Dermis blood vessel endothelial cell (primary cell): Measurements from ENCODE around the gene OR10C1. TPM values are rescaled to one million over a fixed set of nuclear protein-coding genes. Genes with fewer than 3 reads are reported as not detected.

ENCODE experiments used
- DNase-seq: peaks from one replicate; pipeline ENCODE4 v3.0.0; 2010
- total RNA-seq: library from RNA; depleted of rRNA; stranded (reverse); fragments of >200 nt; gene quantifications from 2 replicates; pipeline ENCODE4 v1.2.3, GENCODE V29; 2014

The OR10C1 gene
- total RNA-seq, 1 donor from 2014 or later: not detected

GRCh38 chr6:29478740-29479139 is 39.6 kb downstream of the OR10C1 start:
- DNase-seq: no peak

DNA sequence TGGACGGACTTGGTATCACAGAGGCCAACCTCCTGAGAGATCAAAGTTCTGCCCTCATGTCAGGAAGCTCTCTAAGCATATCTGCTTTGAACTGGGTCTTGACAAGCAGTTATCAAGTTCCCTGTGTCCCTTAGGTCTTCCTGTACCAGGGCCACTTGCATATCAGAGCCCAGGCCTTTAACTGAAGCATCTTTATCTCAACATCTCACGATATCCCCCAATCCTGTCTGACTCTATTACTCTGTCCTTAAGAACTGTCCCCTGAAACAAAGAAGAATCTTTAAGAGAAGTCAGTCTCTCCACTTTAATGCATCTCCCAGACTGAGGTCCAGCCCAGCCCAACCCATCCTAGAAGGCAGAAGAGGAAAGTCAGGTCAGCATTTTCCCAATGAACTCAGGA is 40.5 kb downstream of the OR10C1 start:
- DNase-seq: no peak

DNA sequence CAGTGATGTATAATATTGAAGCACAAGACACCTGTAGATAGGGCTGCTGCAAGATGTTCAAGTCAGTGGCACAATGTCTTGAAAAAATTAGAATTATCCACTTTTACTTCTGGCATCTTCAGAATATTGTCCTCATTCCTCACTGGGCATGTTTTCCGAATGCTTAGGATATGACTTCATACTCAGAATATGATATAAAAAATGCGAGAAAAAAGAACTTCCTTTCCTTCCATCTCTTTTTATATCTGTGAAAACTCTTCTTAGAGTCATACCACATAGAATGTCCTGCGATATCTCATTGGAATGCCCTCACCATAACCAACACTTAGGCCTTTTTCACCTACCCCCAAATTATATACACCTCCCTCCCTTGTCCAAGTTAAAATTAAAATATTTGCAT is 44.1 kb downstream of the OR10C1 start:
- DNase-seq: no peak

GRCh38 chr6:29483735-29484134 is 44.6 kb downstream of the OR10C1 start:
- no peak for DNase-seq

DNA sequence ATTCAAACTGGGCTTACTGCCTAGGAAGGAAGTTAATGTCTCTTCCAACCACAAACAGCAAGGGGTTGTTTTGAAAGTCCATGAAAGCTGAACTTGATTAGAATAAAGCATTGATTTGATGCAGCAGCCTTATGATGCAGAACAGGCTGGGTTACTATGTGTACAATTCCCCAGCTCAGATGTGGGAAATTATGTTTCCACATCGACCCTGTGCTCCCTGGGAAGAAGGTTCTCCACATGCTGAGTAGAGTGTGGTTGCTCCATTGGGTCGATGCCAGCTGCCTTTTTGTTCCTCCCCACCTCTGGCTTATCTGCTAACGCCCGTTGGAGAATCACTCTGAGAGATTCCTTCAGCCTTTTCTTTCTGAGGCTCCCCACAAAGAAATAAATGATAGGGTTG is 47.5 kb downstream of the OR10C1 start:
- no peak for DNase-seq

- no peak for DNase-seq
Measured at GRCh38 chr6:29487131-29487530, 48.0 kb downstream of the OR10C1 start.

- no peak for DNase-seq
Measured at GRCh38 chr6:29487660-29488059, 48.6 kb downstream of the OR10C1 start, which contains the start of gene MAS1L. MAS1L (minus strand) TSS chr6:29487956; CDS start chr6:29487902, 54 bp downstream.

DNA sequence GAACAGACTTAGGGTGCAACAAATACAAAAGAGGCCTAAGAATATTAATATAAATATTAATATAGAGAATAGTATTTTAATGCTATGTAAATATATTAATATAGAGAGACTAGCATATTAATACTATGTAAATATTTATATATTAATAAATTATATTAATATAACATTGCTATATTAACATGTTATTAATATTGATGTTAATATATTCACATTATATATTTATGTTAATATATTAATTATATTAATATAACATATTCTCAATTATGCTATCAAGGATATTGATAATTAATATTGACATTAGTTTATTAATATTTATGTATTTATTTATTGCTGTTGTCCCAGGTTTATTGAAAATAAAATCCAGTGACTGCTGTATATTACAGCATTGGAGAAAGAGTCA is 49.8 kb downstream of the OR10C1 start:
- no peak for DNase-seq

DNA sequence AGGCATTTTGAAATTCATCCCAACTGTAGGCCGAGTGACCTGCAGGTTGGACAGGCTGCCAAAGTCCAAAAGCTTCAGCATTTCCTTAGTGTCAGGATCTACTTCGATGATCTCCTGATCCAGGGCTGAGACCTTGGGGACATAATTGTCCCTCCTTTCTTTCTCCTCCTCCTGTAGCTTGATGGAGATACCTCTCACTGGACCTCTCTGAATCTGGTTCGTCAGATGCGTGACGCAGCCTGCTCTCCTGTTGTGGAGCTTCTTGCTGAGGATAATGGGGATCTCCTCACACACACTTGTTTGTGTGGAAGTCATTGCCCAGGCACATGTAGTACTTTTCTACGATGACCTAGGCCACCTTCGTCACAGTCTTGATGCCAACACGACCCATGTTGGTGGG is 50.2 kb downstream of the OR10C1 start:
- no peak for DNase-seq

GRCh38 chr6:29490055-29490454 is 50.9 kb downstream of the OR10C1 start:
- no peak for DNase-seq

- DNase-seq: no peak
Measured at GRCh38 chr6:29490552-29490951, 51.4 kb downstream of the OR10C1 start.

Other genes with a start within 250 kb of the OR10C1 start
- not detected in 2 replicates for gene OR14J1, start 137.6 kb upstream of the OR10C1 start, total RNA-seq
- gene OR5V1, start 70.4 kb upstream of the OR10C1 start, total RNA-seq: not detected in 2 replicates
- not detected in 2 replicates for gene OR12D3, start 64.0 kb upstream of the OR10C1 start, total RNA-seq
- not detected in 2 replicates for gene OR12D2, start 43.7 kb upstream of the OR10C1 start, total RNA-seq
- gene OR12D1, start 24.4 kb upstream of the OR10C1 start, total RNA-seq: not detected in 2 replicates
- not detected in 2 replicates for gene OR11A1, start 17.8 kb downstream of the OR10C1 start, total RNA-seq
- gene OR2H1, start 17.8 kb downstream of the OR10C1 start, total RNA-seq: not detected in 2 replicates
- gene MAS1L, start 48.6 kb downstream of the OR10C1 start, total RNA-seq: not detected in 2 replicates
- 5.8 and 82.4 TPM in 2 replicates for gene UBD, start 120.4 kb downstream of the OR10C1 start, total RNA-seq
- not detected in 2 replicates for gene OR2H2, start 145.8 kb downstream of the OR10C1 start, total RNA-seq
- 1.0 and 5.4 TPM in 2 replicates for gene GABBR1, start 193.9 kb downstream of the OR10C1 start, total RNA-seq
- gene MOG, start 217.8 kb downstream of the OR10C1 start, total RNA-seq: not detected in 2 replicates
- 1.7 TPM in 1 of 2 replicates, not detected in the other for gene ZFP57, start 241.8 kb downstream of the OR10C1 start, total RNA-seq